GM18505 (cell line): Measurements from ENCODE around the gene RSRP1.
"Not testable (repeated sequence)": the region's sequence is repeated elsewhere in the genome, so short reads cannot be mapped to it uniquely, and the experiment has no call there.

Experiments used
- ATAC-seq: cut with Tn5 transposase; IDR thresholded peaks from one replicate; pipeline ENCODE4 v1.9.1; 2021; ENCODE audit not compliant: unreplicated experiment
- POLR2A ChIP-seq: IDR thresholded peaks from 4 replicates; pipeline ENCODE4 v1.6.1; 2011; ENCODE audit warnings: borderline replicate concordance; ENCODE audit not compliant: insufficient read depth, insufficient read length; ENCODE audit errors: extremely low read depth

The RSRP1 gene

GRCh38 chr1:25247024-25247828, at the start of gene RSRP1:
RSRP1 (minus strand) TSS chr1:25247454; CDS start chr1:25246963, 491 bp downstream.
- peak; percentile 100 for TF ChIP-seq POLR2A
- peak; percentile 73 for ATAC-seq

DNA sequence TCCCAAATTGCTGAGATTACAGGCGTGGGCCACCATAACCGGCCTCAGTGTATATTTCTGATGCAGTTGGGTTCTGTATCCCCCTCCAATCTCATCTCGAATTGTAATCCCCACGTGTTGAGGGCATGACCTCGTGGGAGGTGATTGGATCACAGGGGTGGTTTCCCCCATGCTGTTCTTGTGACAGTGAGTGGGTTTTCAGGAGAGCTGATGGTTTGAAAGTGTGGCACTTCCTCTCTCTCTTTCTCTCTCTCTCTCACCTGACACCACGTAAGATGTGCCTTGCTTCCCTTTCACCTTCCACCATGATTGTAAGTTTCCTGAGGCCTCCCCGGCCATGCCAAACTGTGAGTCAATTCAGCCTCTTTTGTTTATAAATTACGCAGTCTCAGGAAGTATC, 49.2 kb upstream of the RSRP1 start:
- ATAC-seq = not testable (repeated sequence)

DNA sequence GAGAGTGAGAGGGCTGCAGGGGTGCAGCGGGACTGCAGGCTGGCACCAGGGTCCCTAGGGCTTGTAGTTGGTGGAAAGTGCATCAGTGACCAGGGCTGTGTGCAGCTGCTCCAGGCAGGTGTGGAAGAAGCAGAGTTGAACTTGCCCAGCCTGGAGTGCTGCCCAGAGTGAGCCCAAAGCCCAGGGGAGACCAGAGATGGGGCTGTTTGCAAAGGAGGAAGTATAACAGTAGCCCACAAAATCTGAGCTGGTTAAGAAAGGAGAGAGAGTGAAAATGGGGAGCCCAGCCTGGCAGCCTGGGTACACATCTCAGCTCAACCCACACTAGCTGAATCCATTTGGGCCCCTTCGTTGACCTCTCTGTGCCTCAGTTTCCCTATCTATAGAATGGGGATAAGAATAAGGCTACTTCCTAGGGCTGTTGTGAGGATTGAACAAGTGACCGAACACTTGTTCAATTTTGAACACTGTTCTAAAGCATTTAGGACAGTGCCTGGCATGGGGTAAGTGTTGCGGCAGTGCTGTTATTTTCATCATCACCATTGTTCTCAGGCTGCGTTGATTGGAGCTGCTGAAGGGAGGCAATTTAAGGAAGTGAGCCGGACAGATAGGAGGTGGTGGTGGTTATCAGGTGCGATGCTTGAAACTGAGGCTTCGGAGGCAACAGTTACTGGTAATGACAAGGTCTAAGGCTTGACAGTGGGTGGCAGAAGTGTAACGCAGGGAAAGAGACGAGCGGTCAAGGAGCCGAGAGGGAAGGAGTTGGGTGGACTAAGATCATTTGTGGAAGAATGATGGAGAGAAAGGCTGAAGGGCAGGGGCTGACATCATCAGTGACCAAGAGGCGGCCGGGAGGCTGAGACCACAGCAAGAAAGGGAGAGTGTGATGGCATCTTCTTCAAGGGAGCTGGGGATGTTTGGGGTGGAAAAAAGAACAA, 47.9 kb upstream of the RSRP1 start:
- not testable (repeated sequence) for ATAC-seq

DNA sequence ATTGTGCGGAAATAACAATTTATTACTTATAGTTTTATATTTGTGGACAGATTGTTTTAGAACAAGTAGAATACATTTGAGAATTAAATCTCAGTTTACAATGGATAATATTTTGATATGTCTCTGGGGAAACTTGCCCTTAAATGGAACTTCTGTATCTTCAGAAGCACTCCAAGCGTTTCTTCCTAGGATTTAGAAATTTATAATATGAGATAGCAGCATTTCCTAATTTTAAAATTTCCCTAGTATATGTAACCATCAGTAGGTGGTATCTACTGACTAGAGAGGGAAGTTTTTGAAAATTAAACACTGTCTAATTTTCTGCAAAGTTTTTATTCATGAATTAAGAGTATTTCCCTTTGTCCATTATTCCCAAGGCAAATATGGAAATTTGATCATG, 46.2 kb upstream of the RSRP1 start:
- not testable (repeated sequence) for ATAC-seq

- ATAC-seq = not testable (repeated sequence)
Observed at GRCh38 chr1:25290043-25290442, 42.8 kb upstream of the RSRP1 start.

- not testable (repeated sequence) for ATAC-seq
Observed at GRCh38 chr1:25288573-25289101, 41.4 kb upstream of the RSRP1 start.

DNA sequence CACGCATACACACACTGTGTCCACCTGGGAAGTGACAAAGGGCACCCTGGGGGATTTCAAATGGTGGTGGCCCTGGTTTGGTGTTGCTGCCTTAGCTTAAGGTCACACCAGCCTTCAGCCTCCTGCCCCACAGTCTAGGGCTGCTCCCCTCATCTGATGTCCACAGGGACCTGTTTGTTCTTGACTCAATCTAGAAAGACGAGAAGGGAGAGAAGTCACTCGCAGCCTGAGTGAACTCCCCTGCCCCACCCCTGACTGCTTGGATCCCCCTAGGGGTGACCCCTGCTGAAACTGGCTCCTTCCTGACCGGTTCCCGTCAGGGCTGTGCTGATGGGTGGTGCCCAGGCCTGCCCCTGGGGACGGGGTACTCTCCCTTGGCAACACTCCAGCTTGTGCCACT, 39.9 kb upstream of the RSRP1 start:
- not testable (repeated sequence) for ATAC-seq

DNA sequence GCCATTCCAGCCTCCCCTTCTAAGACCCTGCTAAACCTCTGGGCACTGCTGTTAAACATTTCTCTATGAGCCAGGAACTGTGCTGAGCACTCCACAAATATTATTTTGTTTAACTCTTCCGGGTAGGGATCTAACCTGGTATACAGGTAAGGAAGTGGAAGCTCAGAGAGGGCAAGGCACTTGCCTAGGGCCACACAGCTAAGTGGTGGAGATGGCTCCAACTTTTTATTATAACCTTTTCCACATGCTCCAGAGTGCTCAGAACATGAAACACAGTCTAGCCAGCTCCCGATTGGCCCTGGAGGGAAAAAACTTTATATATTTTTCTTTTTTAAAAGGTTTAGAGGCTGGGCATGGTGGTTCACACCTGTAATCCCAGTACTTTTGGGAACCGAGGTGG, 38.6 kb upstream of the RSRP1 start:
- not testable (repeated sequence) for ATAC-seq

DNA sequence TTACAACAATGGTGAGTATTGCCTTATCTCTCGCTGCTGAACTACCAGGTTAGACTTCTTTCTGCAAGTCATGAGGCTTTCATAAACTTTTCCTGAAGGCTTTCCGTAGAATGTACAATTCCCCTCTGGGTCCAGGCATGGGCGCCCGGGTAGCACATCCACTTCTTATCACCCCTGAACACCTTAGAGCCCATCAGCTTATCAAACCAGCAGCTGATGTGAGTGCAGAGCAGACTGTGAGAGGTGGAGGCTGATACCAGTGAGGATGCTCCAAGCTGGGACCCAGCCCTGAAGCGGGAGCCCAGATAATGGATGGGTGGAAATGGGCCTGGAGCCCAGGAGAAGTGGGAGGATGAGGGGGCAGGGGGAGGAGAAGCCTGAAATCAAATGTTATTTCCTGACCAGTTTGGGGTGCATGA, 32.4 kb upstream of the RSRP1 start:
- not testable (repeated sequence) for ATAC-seq

DNA sequence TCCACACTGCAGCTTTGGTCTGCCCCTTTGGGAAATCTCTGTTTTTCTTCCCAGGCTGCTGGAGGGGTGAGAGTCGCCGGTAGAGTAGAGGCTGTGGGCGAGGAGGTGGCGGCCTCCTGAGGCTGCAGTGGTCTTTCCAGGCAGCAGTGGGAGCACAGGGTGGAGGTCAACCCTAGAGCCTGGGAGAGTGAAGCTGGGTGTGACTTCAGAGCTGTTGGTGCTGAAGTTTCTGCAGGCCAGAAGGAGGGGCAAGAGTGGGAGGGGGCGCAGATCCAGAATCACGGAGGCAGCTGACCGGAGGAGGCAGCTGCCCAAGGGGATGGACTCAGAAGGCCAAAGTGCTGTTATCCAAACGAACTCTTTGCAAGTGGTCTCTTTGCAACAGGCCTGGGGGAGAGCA, 31.5 kb upstream of the RSRP1 start:
- ATAC-seq = not testable (repeated sequence)

DNA sequence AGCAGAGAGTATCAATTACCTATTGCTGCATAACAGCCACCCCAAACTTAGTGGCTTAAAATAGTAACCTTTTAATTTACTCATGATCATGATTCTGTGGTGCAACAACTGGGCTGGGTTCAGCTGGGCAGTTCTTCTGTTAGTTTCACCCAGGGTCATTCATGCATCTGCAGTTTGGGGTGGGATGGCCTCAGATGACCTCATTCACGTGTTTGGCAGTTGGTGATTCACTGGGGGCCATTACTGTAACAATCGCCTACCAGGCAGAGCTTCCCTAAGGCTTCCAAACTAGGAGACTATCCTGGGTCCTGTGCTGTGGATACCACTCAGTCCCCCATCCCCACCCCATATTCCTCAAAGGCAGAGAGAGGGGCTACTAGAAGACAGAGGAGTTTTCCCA, 31.1 kb upstream of the RSRP1 start:
- ATAC-seq = not testable (repeated sequence)

GRCh38 chr1:25277295-25277694, 30.0 kb upstream of the RSRP1 start:
- ATAC-seq = not testable (repeated sequence)

DNA sequence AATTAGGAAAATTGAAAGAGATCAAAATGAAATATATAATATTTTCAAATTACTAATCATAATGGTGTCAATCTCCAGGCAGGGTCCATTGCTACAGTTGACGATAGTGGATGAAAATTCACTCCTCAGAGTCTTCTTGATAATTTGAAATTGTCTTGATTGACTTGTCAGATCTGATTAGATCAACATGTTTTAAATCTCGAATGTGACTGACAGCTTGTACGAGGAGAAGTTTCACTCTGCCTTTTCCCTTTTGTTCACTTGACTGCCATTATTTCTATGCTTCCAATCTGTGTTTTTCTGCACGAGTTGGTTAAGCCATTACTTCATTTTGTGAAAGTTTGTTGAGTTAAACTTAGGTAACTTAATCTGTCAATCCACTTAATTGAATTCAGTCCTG, 28.4 kb upstream of the RSRP1 start:
- not testable (repeated sequence) for ATAC-seq

- ATAC-seq = not testable (repeated sequence)
Observed at GRCh38 chr1:25272238-25272637, 25.0 kb upstream of the RSRP1 start, which contains the start of gene RHD. RHD (plus strand) TSS chr1:25272509; CDS start chr1:25272548, 39 bp downstream.

- not testable (repeated sequence) for ATAC-seq
Observed at GRCh38 chr1:25268143-25268760, 21.0 kb upstream of the RSRP1 start.
